ENCODE results near the gene H2BK1. TPM values are rescaled to one million over a fixed set of nuclear protein-coding genes. Genes with fewer than 3 reads are reported as not detected.
A peak's percentile ranks its signal among the peaks of the same experiment; 100 is the strongest.

Gene H2BK1
- polyA plus RNA-seq, 3 donors = not detected

GRCh38 chr7:151201344-151201743 lies 8.9 kb downstream of the H2BK1 start:
- H3K27ac Mint-ChIP-seq = peak overlapping the region in 1 of 7 donors; percentile 31
- no peak for TF ChIP-seq CTCF (IDR thresholded peaks at IDR 0.05)
- intact Hi-C loops (cut with micrococcal nuclease) = no loop called here

GRCh38 chr7:151198945-151199848 lies 11.1 kb downstream of the H2BK1 start:
- intact Hi-C loops (cut with micrococcal nuclease) = no loop called here
- H3K27me3 Mint-ChIP-seq (ENCODE audit: low read depth in 3 of 3) = peaks cover 6 to 29% (median 12%) of the 10 kb centered on the region in 3 donors
- H3K36me3 ChIP-seq (replicated peaks in 1 of 2; ENCODE audit: control insufficient read depth in 1 of 2, insufficient read depth in 2 of 2, low read length in 2 of 2) = no peaks in the 10 kb centered on the region
- no peak overlapping the region for H2AFZ ChIP-seq (ENCODE audit: insufficient read depth, low read depth, low read length, poor library complexity, severe bottlenecking)
- no peak overlapping the region for H3K9ac ChIP-seq (ENCODE audit: insufficient read depth, low read length, poor library complexity, severe bottlenecking)
- no peaks in the 10 kb centered on the region for H3K4me1 Mint-ChIP-seq
- 93% methylated on average over 21 of the region's 30 CpGs for WGBS (ENCODE audit: insufficient coverage)
- H3K9me3 ChIP-seq (replicated peaks in 1 of 2; ENCODE audit: control insufficient read depth in 1 of 2, insufficient read depth in 1 of 2, low read length in 2 of 2) = no peaks in the 10 kb centered on the region
- H3K27ac Mint-ChIP-seq = peak overlapping the region in 1 of 7 donors; percentile 62
- no peak overlapping the region for H3K4me2 ChIP-seq (replicated peaks; ENCODE audit: extremely low read depth, low read length, poor library complexity, severe bottlenecking)
- TF ChIP-seq CTCF (IDR thresholded peaks at IDR 0.05) = no peak
- no peaks in the 10 kb centered on the region for H3K36me3 Mint-ChIP-seq
- no peaks in the 10 kb centered on the region for H3K79me2 ChIP-seq (ENCODE audit: insufficient read depth, low read length)
- no peaks in the 10 kb centered on the region for H3K9me3 Mint-ChIP-seq
- peaks cover 0 to 5% of the 10 kb centered on the region in 2 donors for H3K27me3 ChIP-seq (ENCODE audit: control insufficient read depth in 2 of 2, insufficient read depth in 2 of 2, low read length in 2 of 2)
- no peak overlapping the region for H3K4me3 Mint-ChIP-seq
- H3K27ac ChIP-seq (ENCODE audit: low read depth in 1 of 2, low read length in 2 of 2) = no peak overlapping the region
- H3K4me3 ChIP-seq (replicated peaks in 1 of 3; ENCODE audit: low read depth in 2 of 3, low read length in 3 of 3) = no peak overlapping the region
- no peak for DNase-seq
- H4K20me1 ChIP-seq (ENCODE audit: insufficient read depth, low read length) = no peaks in the 10 kb centered on the region
- no peaks in the 10 kb centered on the region for H3K4me1 ChIP-seq (ENCODE audit: control insufficient read depth in 1 of 2, insufficient read depth in 2 of 2, low read length in 2 of 2)

More at GRCh38 chr7:151201344-151201743, 8.9 kb downstream of the H2BK1 start:
- Histone ChIP-seq H3K4me1 (ENCODE audit: control insufficient read depth in 1 of 2, insufficient read depth in 2 of 2, low read length in 2 of 2) (no peaks in the 10 kb centered on the region), H3K79me2 (ENCODE audit: insufficient read depth, low read length) (no peaks in the 10 kb centered on the region), H3K36me3 (replicated peaks in 1 of 2; ENCODE audit: control insufficient read depth in 1 of 2, insufficient read depth in 2 of 2, low read length in 2 of 2) (no peaks in the 10 kb centered on the region), H3K9ac (ENCODE audit: insufficient read depth, low read length, poor library complexity, severe bottlenecking) (no peak overlapping the region), H4K20me1 (ENCODE audit: insufficient read depth, low read length) (no peaks in the 10 kb centered on the region), H3K4me3 (replicated peaks in 1 of 3; ENCODE audit: low read depth in 2 of 3, low read length in 3 of 3) (no peak overlapping the region), H2AFZ (ENCODE audit: insufficient read depth, low read depth, low read length, poor library complexity, severe bottlenecking) (no peak overlapping the region), H3K9me3 (replicated peaks in 1 of 2; ENCODE audit: control insufficient read depth in 1 of 2, insufficient read depth in 1 of 2, low read length in 2 of 2) (no peaks in the 10 kb centered on the region), H3K27ac (ENCODE audit: low read depth in 1 of 2, low read length in 2 of 2) (no peak overlapping the region), H3K27me3 (ENCODE audit: control insufficient read depth in 2 of 2, insufficient read depth in 2 of 2, low read length in 2 of 2) (peaks cover 0 to 5% of the 10 kb centered on the region in 2 donors), H3K4me2 (replicated peaks; ENCODE audit: extremely low read depth, low read length, poor library complexity, severe bottlenecking) (no peak overlapping the region)
- Mint-ChIP-seq H3K36me3 (no peaks in the 10 kb centered on the region), H3K4me3 (no peak overlapping the region), H3K4me1 (no peaks in the 10 kb centered on the region), H3K9me3 (peaks cover 0 to 4% (median 0%) of the 10 kb centered on the region in 7 donors), H3K27me3 (ENCODE audit: low read depth in 3 of 3) (peaks cover 19 to 37% (median 20%) of the 10 kb centered on the region in 3 donors)
- no peak for DNase-seq
- 100% methylated on average over 3 of the region's 3 CpGs for WGBS (ENCODE audit: insufficient coverage)

All from CD14-positive monocyte (primary cell).